Stimulated activated CD8-positive, alpha-beta memory T cell treated with anti-CD3 and anti-CD28 coated beads, Interleukin-12 subunit alpha, Interleukin-12 subunit beta, amount 100 ng/mL, for 1 hour (primary cell): ENCODE results near the gene GRM8.
A peak's percentile ranks its signal among the peaks of the same experiment; 100 is the strongest.

ENCODE experiments used
- DNase-seq: peaks from one replicate; pipeline ENCODE4 v3.0.0-alpha.2; 2020; ENCODE audit warnings: low read depth

The GRM8 gene

GRCh38 chr7:127146746-127147536, 105.8 kb downstream of the GRM8 start:
- DNase-seq: no peak

GRCh38 chr7:127137146-127137545, 115.6 kb downstream of the GRM8 start:
- DNase-seq: no peak

- DNase-seq: no peak
Observed at GRCh38 chr7:127135871-127136485, 116.8 kb downstream of the GRM8 start.

- no peak for DNase-seq
Observed at GRCh38 chr7:127123220-127123619, 129.5 kb downstream of the GRM8 start.

- DNase-seq: no peak
Observed at GRCh38 chr7:127119517-127119916, 133.2 kb downstream of the GRM8 start.

GRCh38 chr7:127114742-127115265, 137.9 kb downstream of the GRM8 start:
- DNase-seq: no peak

- peak; percentile 4 for DNase-seq
Observed at GRCh38 chr7:127107601-127108007, 145.1 kb downstream of the GRM8 start.

GRCh38 chr7:127093340-127093739, 159.4 kb downstream of the GRM8 start:
- DNase-seq: no peak

GRCh38 chr7:127091620-127092019, 161.1 kb downstream of the GRM8 start:
- DNase-seq: no peak

GRCh38 chr7:127089146-127089545, 163.6 kb downstream of the GRM8 start:
- DNase-seq: no peak

- no peak for DNase-seq
Observed at GRCh38 chr7:127081539-127081938, 171.2 kb downstream of the GRM8 start.

- DNase-seq: no peak
Observed at GRCh38 chr7:127080576-127080975, 172.2 kb downstream of the GRM8 start.

GRCh38 chr7:127066974-127067373, 185.8 kb downstream of the GRM8 start:
- no peak for DNase-seq

- DNase-seq: no peak
Observed at GRCh38 chr7:127059475-127059874, 193.3 kb downstream of the GRM8 start.

- DNase-seq: no peak
Observed at GRCh38 chr7:127057918-127058317, 194.8 kb downstream of the GRM8 start.

GRCh38 chr7:127056202-127056601, 196.5 kb downstream of the GRM8 start:
- DNase-seq: no peak

- no peak for DNase-seq
Observed at GRCh38 chr7:127047521-127047920, 205.2 kb downstream of the GRM8 start.

- no peak for DNase-seq
Observed at GRCh38 chr7:127041689-127042452, 210.9 kb downstream of the GRM8 start.

GRCh38 chr7:127040042-127040441, 212.7 kb downstream of the GRM8 start:
- no peak for DNase-seq

GRCh38 chr7:127039541-127039940, 213.2 kb downstream of the GRM8 start:
- DNase-seq: no peak

- no peak for DNase-seq
Observed at GRCh38 chr7:127035203-127035849, 217.4 kb downstream of the GRM8 start.

GRCh38 chr7:127034186-127034806, 218.4 kb downstream of the GRM8 start:
- no peak for DNase-seq
